ENCODE data around the gene LCORL.

Gene LCORL

DNA sequence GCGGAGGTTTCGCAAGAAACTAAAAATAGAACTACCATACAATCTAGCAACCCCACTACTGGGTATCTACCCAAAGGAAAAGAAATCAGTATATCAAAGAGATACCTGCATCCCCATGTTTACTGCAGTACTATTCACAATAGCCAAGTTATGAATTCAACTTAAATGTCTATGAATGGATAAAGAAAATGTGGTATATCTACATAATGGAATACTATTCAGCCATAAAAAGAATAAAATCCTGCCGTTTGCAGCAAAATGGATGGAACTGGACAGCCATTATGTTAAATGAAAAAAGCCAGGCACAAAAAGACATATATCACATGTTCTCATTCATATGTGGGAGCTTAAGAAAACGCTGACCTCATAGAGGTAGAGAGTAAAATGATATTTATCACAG is 65.3 kb downstream of the LCORL start:
- TF ChIP-seq EZH2 (optimal IDR thresholded peaks at IDR 0.05; ENCODE audit: low read depth, low read length) (no peak), CTCF (IDR thresholded peaks at IDR 0.05; ENCODE audit: low read length) (no peak)

GRCh38 chr4:17945303-17945702 is 76.3 kb downstream of the LCORL start:
- no peaks in the 10 kb centered on the region for H4K20me1 ChIP-seq (ENCODE audit: insufficient read depth, low read length)
- H3K36me3 ChIP-seq (replicated peaks; ENCODE audit: insufficient read depth, low read length) = no peaks in the 10 kb centered on the region
- H3K79me2 ChIP-seq (ENCODE audit: low read length) = peaks cover 33% of the 10 kb centered on the region; the same call in 1 of the 2 replicates
- no peak for DNase-seq
- no peak overlapping the region for H3K4me3 ChIP-seq (ENCODE audit: low read length)
- H3K4me2 ChIP-seq (ENCODE audit: low read depth, low read length) = no peak overlapping the region
- no peaks in the 10 kb centered on the region for H3K27me3 ChIP-seq (replicated peaks; ENCODE audit: insufficient read depth, low read length)
- H3K9me3 ChIP-seq (replicated peaks; ENCODE audit: insufficient read depth, low read length) = no peaks in the 10 kb centered on the region
- H2AFZ ChIP-seq (ENCODE audit: low read length) = no peak overlapping the region
- H3K27ac ChIP-seq (ENCODE audit: low read length) = no peak overlapping the region
- no peaks in the 10 kb centered on the region for H3K9me2 ChIP-seq (replicated peaks; ENCODE audit: insufficient read depth, low read length)
- H3K9ac ChIP-seq (ENCODE audit: low read length) = no peak overlapping the region
- no peak for TF ChIP-seq EZH2phosphoT487 (IDR thresholded peaks at IDR 0.05; ENCODE audit: low read length)
- TF ChIP-seq EZH2 (optimal IDR thresholded peaks at IDR 0.05; ENCODE audit: low read depth, low read length) = no peak
- no peaks in the 10 kb centered on the region for H3K4me1 ChIP-seq (ENCODE audit: low read length)
- H3F3A ChIP-seq (ENCODE audit: insufficient read depth, low read length) = no peaks in the 10 kb centered on the region

More for the DNA sequence above, 65.3 kb downstream of the LCORL start:
- Histone ChIP-seq H3K27me3 (replicated peaks; ENCODE audit: insufficient read depth, low read length) (no peaks in the 10 kb centered on the region), H3K4me3 (ENCODE audit: low read length) (no peak overlapping the region), H3K9me2 (replicated peaks; ENCODE audit: insufficient read depth, low read length) (no peaks in the 10 kb centered on the region), H4K20me1 (ENCODE audit: insufficient read depth, low read length) (no peaks in the 10 kb centered on the region), H3K27ac (ENCODE audit: low read length) (no peak overlapping the region), H3K4me1 (ENCODE audit: low read length) (no peaks in the 10 kb centered on the region), H3K36me3 (replicated peaks; ENCODE audit: insufficient read depth, low read length) (no peaks in the 10 kb centered on the region; the same call in 1 of the 2 replicates), H3K79me2 (ENCODE audit: low read length) (peaks cover 15% of the 10 kb centered on the region; the same call in 1 of the 2 replicates), H3F3A (ENCODE audit: insufficient read depth, low read length) (no peaks in the 10 kb centered on the region), H3K4me2 (ENCODE audit: low read depth, low read length) (no peak overlapping the region), H2AFZ (ENCODE audit: low read length) (no peak overlapping the region), H3K9me3 (replicated peaks; ENCODE audit: insufficient read depth, low read length) (no peaks in the 10 kb centered on the region), H3K9ac (ENCODE audit: low read length) (no peak overlapping the region)
- DNase-seq = no peak

DNA sequence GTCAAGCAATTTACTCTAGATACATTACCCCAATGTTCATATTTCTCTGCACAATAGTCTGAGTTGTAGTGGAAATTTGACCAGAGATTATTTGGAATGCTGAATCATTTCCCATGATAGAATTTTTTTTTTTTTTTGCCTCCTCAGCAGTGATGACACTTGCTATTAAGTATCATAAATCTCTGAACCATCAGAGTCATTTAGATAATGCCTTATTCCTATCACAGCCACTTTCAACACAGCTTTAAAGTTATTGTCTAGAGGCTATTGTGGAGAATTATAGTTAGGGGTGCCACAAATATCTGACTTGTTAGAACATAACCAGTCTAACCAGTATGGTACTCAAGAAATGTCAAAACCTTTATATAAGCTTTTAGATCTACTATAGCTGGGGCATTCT is 79.8 kb downstream of the LCORL start:
- no peaks in the 10 kb centered on the region for H3K9me2 ChIP-seq (replicated peaks; ENCODE audit: insufficient read depth, low read length)
- TF ChIP-seq EZH2phosphoT487 (IDR thresholded peaks at IDR 0.05; ENCODE audit: low read length) = no peak
- no peak for TF ChIP-seq EZH2 (optimal IDR thresholded peaks at IDR 0.05; ENCODE audit: low read depth, low read length)
- TF ChIP-seq CTCF (IDR thresholded peaks at IDR 0.05; ENCODE audit: low read length) = no peak
- H3K4me3 ChIP-seq (ENCODE audit: low read length) = no peak overlapping the region
- no peak overlapping the region for H3K9ac ChIP-seq (ENCODE audit: low read length)
- DNase-seq = no peak
- no peak overlapping the region for H3K4me2 ChIP-seq (ENCODE audit: low read depth, low read length)
- H3K79me2 ChIP-seq (ENCODE audit: low read length) = peaks cover 22% of the 10 kb centered on the region; the same call in 1 of the 2 replicates
- H3K9me3 ChIP-seq (replicated peaks; ENCODE audit: insufficient read depth, low read length) = no peaks in the 10 kb centered on the region
- H3K4me1 ChIP-seq (ENCODE audit: low read length) = no peaks in the 10 kb centered on the region
- H3K27me3 ChIP-seq (replicated peaks; ENCODE audit: insufficient read depth, low read length) = no peaks in the 10 kb centered on the region
- H3K27ac ChIP-seq (ENCODE audit: low read length) = no peak overlapping the region
- no peaks in the 10 kb centered on the region for H4K20me1 ChIP-seq (ENCODE audit: insufficient read depth, low read length)
- no peaks in the 10 kb centered on the region for H3F3A ChIP-seq (ENCODE audit: insufficient read depth, low read length)
- H2AFZ ChIP-seq (ENCODE audit: low read length) = no peak overlapping the region
- H3K36me3 ChIP-seq (replicated peaks; ENCODE audit: insufficient read depth, low read length) = no peaks in the 10 kb centered on the region

GRCh38 chr4:17939054-17939453 is 82.5 kb downstream of the LCORL start:
- H2AFZ ChIP-seq (ENCODE audit: low read length) = no peak overlapping the region
- no peaks in the 10 kb centered on the region for H3K27me3 ChIP-seq (replicated peaks; ENCODE audit: insufficient read depth, low read length)
- H3K27ac ChIP-seq (ENCODE audit: low read length) = no peak overlapping the region
- H3K79me2 ChIP-seq (ENCODE audit: low read length) = peaks cover 22% of the 10 kb centered on the region; the same call in 1 of the 2 replicates
- H3K9me3 ChIP-seq (replicated peaks; ENCODE audit: insufficient read depth, low read length) = no peaks in the 10 kb centered on the region
- TF ChIP-seq EZH2 (optimal IDR thresholded peaks at IDR 0.05; ENCODE audit: low read depth, low read length) (no peak), EZH2phosphoT487 (IDR thresholded peaks at IDR 0.05; ENCODE audit: low read length) (no peak), CTCF (IDR thresholded peaks at IDR 0.05; ENCODE audit: low read length) (no peak)
- no peak overlapping the region for H3K4me2 ChIP-seq (ENCODE audit: low read depth, low read length)
- H3K9me2 ChIP-seq (replicated peaks; ENCODE audit: insufficient read depth, low read length) = no peaks in the 10 kb centered on the region
- H3K4me1 ChIP-seq (ENCODE audit: low read length) = no peaks in the 10 kb centered on the region
- no peaks in the 10 kb centered on the region; the same call in 1 of the 2 replicates for H3K36me3 ChIP-seq (replicated peaks; ENCODE audit: insufficient read depth, low read length)
- H3K4me3 ChIP-seq (ENCODE audit: low read length) = no peak overlapping the region
- H4K20me1 ChIP-seq (ENCODE audit: insufficient read depth, low read length) = no peaks in the 10 kb centered on the region
- H3F3A ChIP-seq (ENCODE audit: insufficient read depth, low read length) = no peaks in the 10 kb centered on the region
- H3K9ac ChIP-seq (ENCODE audit: low read length) = no peak overlapping the region
- no peak for DNase-seq

Measured in MM.1S (cell line).